Muscle layer of duodenum (tissue), 2 donors: ENCODE measurements around the gene EXOC6B.

ENCODE experiments used
- H3K27ac ChIP-seq: one replicate; pipeline ENCODE4 v1.7.0; 2013; ENCODE audit warnings: mild to moderate bottlenecking, low read length
- H3K27me3 ChIP-seq: one replicate; pipeline ENCODE4 v1.7.0; 2013; ENCODE audit warnings: low read depth, mild to moderate bottlenecking, control low read depth, low read length
- H3K36me3 ChIP-seq, 2 donors: one replicate each; pipeline ENCODE4 v1.7.0; 2013; ENCODE audit warnings: low read length in 2 of 2, control low read depth in 1 of 2, mild to moderate bottlenecking in 1 of 2; ENCODE audit not compliant: insufficient read depth in 2 of 2, control insufficient read depth in 1 of 2
- H3K4me1 ChIP-seq, 2 donors: one replicate each; pipeline ENCODE4 v1.7.0; 2013; ENCODE audit warnings: low read length in 2 of 2, mild to moderate bottlenecking in 2 of 2, control low read depth in 1 of 2, moderate library complexity in 1 of 2; ENCODE audit not compliant: insufficient read depth in 2 of 2, control insufficient read depth in 1 of 2
- H3K4me3 ChIP-seq, 2 donors: one replicate each; pipeline ENCODE4 v1.7.0; 2013; ENCODE audit warnings: low read length in 2 of 2, low read depth in 1 of 2, mild to moderate bottlenecking in 1 of 2
- H3K9me3 ChIP-seq, 2 donors: one replicate each; pipeline ENCODE4 v1.7.0; 2013; ENCODE audit warnings: low read length in 2 of 2, control low read depth in 1 of 2, mild to moderate bottlenecking in 1 of 2; ENCODE audit not compliant: control insufficient read depth in 1 of 2
- donor health status: healthy.

The EXOC6B gene

DNA sequence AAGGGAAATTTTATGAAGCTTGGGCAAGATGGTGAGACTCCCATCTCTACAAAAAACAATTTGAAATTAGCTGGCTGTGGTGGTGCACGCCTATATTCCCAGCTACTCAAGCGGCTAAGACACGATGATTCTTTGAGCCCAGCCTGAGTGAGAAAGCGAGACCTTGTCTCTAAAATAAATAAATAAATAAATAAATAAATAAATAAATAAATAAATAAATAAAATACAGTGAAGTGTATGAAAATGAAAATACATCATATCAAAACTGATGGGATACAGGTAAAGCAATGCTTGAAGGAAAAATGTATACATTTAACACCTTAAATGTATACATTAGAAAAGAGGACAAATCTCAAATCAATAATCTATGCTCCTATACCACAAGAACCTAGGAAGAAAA is 15.7 kb downstream of the EXOC6B start:
- H3K27me3 ChIP-seq: no peaks in the 10 kb centered on the region
- H3K4me3 ChIP-seq: no peak overlapping the region
- no peaks in the 10 kb centered on the region for H3K4me1 ChIP-seq
- no peak overlapping the region for H3K27ac ChIP-seq
- no peaks in the 10 kb centered on the region for H3K36me3 ChIP-seq
- H3K9me3 ChIP-seq: peaks cover 0 to 5% of the 10 kb centered on the region in 2 donors

DNA sequence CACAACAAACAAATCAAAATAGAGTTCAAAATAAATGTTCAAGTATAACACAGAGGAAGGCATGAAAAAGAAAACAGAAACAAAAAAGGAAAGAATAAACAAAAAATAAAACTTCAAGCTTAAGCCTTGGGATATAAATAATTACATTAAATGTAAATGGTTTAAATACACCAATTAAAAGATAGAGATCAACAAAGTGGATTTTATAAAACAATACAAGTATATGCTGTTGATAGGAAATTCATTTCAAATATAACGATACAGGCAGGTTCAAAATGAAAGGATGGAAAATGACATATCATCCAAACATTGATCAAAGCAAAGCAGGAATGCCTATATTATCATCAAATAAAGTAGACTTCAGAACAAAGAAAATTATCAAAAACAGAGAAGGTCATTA is 16.7 kb downstream of the EXOC6B start:
- H3K27me3 ChIP-seq: no peaks in the 10 kb centered on the region
- H3K4me3 ChIP-seq: no peak overlapping the region
- H3K9me3 ChIP-seq: peaks cover 0 to 5% of the 10 kb centered on the region in 2 donors
- no peaks in the 10 kb centered on the region for H3K36me3 ChIP-seq
- H3K4me1 ChIP-seq: no peaks in the 10 kb centered on the region
- no peak overlapping the region for H3K27ac ChIP-seq

DNA sequence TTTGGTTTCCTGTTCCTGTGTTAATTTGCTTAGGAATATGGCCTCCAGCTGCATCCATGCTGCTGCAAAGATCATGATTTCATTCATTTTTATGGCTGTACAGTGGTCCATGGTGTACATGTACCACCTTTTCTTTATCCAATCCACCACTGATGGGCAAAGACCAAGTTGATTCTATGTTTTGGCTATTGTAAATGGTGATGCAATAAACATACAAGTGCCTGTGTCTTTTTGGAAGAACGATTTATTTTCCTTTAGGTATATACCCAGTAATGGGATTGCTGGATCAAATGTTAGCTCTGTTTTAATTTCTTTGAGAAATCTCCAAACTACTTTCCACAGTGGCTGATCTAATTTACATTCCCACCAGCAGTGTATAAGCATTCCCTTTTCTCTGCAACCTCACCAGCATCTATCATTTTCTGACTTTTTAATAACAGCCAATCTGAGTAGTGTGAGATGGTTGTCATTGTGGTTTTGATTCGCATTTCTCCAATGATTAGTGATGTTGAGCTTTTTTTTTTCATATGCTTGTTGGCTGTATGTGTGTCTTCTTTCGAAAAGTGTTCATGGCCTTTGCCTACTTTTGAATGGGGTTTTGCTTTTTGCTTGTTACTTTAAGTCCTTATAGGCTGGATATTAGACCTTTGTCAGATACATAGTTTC is 19.4 kb downstream of the EXOC6B start:
- no peak overlapping the region for H3K4me3 ChIP-seq
- H3K27me3 ChIP-seq: no peaks in the 10 kb centered on the region
- H3K27ac ChIP-seq: no peak overlapping the region
- no peaks in the 10 kb centered on the region for H3K36me3 ChIP-seq
- H3K9me3 ChIP-seq: peaks cover 0 to 5% of the 10 kb centered on the region in 2 donors
- peaks cover 0 to 7% of the 10 kb centered on the region in 2 donors for H3K4me1 ChIP-seq

DNA sequence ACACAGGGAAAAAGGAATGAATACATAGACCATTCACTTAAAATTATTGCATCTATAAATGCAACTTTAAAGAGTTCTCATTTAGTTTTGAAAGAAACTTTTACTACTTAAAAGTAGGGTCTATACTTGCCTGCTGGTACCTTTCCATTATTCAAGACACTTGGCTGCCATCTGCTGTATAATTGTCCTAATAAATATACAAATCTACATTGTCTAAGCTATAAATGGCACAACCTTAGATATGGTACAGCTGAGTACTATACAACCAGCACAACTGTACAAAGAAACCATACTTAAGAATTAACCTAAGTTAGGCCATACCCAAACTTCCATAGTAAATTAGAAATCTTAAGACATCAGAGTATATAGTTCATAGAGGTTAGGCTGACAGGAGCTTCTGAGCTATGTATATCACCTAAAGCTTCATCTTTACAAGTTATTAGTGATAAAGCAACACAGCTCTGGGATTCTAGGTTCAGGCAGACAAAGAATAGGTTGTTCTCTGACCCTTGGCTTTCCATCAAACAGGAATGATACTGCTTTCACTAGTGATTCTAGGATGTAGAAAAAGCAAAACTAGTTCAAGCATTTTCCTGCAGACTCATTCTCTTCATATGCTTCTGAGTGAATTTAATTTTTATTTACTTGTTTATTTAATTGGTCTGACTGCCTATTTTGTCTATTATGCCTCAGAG is 22.1 kb downstream of the EXOC6B start:
- Histone ChIP-seq H3K9me3 (no peaks in the 10 kb centered on the region), H3K27me3 (no peaks in the 10 kb centered on the region), H3K4me1 (peaks cover 0 to 7% of the 10 kb centered on the region in 2 donors), H3K36me3 (no peaks in the 10 kb centered on the region), H3K27ac (no peak overlapping the region), H3K4me3 (no peak overlapping the region)

DNA sequence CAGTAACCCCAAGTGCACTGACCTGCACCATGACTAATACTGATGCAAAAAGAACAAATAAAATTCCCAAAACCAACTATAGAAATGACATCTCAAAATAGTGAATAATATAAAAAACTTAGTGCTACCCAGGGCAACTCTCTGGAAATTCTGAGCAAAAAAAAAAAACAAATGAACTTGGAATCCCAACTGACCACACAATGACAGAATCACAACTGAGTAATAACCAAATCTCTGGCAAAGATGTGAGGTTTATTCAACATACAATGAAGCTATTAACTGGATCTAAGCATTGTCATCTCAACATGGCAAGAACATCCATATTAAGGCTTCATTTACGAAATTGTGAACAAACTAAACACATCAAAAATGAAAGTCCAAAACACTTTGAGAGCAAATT is 22.7 kb downstream of the EXOC6B start:
- no peaks in the 10 kb centered on the region for H3K36me3 ChIP-seq
- peaks cover 0 to 7% of the 10 kb centered on the region in 2 donors for H3K4me1 ChIP-seq
- H3K4me3 ChIP-seq: no peak overlapping the region
- no peak overlapping the region for H3K27ac ChIP-seq
- H3K27me3 ChIP-seq: no peaks in the 10 kb centered on the region
- no peaks in the 10 kb centered on the region for H3K9me3 ChIP-seq

DNA sequence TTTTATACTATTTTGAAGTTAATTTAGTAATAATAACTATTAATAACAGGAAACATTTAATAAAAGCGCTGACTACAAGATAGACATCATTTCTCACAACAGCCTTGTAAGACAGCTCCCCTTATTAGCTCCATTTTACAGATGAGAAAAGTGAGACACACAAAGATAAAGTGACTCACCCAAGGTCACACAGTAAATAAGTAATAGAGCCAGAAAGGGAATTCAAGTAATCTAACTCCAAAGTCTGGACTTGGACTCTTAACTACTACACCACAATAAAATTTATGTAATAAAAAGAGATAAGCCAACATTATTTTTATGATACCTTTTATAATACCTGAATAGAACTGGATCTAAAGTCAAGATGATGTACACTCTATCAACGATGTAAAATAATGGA is 25.3 kb downstream of the EXOC6B start:
- Histone ChIP-seq H3K27me3 (no peaks in the 10 kb centered on the region), H3K27ac (no peak overlapping the region), H3K4me1 (peaks cover 0 to 7% of the 10 kb centered on the region in 2 donors), H3K9me3 (no peaks in the 10 kb centered on the region), H3K36me3 (no peaks in the 10 kb centered on the region), H3K4me3 (no peak overlapping the region)

DNA sequence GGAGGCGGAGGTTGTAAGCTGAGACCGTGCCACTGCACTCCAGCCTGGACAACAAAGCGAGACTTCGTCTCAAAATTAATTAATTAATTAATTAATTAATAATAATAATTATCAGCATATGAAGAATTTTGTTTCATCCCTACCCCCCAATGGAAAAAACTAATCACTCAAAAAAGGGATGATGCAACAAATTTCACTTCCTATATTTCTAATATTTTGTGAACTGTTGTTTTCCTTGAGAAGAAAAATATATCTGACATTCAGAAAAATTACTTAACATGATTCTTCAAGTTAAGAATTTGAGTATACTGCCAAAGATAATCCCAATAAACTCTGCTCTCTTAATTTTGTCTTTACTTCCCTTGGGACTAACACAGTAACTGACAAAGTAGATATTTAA is 28.1 kb downstream of the EXOC6B start:
- Histone ChIP-seq H3K27ac (no peak overlapping the region), H3K36me3 (no peaks in the 10 kb centered on the region), H3K4me3 (no peak overlapping the region), H3K4me1 (peaks cover 0 to 4% of the 10 kb centered on the region in 2 donors), H3K27me3 (no peaks in the 10 kb centered on the region), H3K9me3 (no peaks in the 10 kb centered on the region)

DNA sequence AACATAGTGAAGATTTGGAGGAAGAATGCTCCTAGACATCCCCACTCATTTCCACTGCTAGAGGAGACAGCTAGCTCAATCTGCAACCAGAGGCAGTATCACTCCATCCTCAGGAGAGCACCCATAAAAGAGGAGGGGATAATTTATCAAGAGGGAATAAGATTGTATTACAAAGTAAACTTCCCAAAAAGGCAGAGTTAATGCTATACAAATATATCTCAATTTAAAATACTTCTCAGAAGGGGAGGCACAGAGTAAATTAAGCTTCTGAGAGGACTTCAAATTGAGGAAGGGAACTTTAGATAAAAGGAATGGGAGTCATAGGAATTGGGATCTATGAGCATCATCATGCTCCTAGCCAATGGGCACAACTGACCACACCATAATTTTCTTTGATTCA is 29.1 kb downstream of the EXOC6B start:
- H3K9me3 ChIP-seq: no peaks in the 10 kb centered on the region
- no peak overlapping the region for H3K27ac ChIP-seq
- H3K4me3 ChIP-seq: no peak overlapping the region
- peaks cover 0 to 4% of the 10 kb centered on the region in 2 donors for H3K4me1 ChIP-seq
- H3K36me3 ChIP-seq: no peaks in the 10 kb centered on the region
- H3K27me3 ChIP-seq: no peaks in the 10 kb centered on the region

DNA sequence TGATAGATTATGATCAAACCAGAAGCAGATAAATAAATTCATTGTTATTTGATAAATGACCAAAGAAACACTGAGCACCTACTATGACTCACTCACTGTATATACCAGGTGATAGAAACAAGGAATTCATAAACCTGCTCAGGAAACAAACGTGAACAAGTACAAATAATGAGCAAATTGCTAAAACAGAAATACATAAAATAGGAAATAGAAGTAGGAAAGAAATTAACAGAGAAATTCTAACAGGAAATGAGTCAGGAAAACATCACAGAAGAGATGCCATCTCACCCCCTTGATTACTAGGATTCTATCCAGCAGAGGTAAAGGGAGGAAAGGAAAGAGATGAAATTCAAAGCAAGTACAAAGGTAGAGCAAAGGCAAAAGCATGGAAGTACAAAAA is 31.3 kb downstream of the EXOC6B start:
- no peak overlapping the region for H3K27ac ChIP-seq
- H3K36me3 ChIP-seq: no peaks in the 10 kb centered on the region
- H3K4me1 ChIP-seq: peaks cover 0 to 4% of the 10 kb centered on the region in 2 donors
- no peaks in the 10 kb centered on the region for H3K27me3 ChIP-seq
- no peaks in the 10 kb centered on the region for H3K9me3 ChIP-seq
- no peak overlapping the region for H3K4me3 ChIP-seq

DNA sequence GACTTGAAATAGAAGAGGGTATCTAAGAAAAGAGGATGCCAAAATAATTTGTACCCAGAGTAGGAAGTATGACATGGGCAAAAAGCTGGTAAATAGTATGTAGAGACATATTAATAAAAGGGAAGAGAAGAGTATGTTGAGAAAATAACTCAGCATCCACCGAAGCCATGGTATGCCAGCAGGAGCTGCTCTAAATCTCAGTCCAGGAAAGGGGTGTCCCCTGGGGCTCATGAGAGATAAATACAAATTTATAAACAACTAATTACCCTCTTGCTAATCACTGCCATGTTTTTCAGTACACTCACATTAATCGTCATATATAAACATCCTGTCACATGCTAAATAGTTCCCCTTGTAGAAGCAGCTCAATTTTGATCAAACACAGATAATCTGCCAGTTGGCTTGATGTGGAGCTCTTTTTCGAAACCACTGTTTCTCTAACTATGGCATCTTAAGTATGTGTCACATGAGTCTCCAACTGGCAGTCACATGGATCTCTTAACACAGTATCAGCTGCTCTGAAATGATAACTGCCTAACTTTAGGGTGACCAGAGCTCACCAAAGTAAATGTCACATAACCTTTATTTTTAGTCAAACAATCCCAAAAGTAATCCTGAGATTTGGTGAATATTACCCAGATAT is 31.9 kb downstream of the EXOC6B start:
- Histone ChIP-seq H3K27me3 (no peaks in the 10 kb centered on the region), H3K4me1 (peaks cover 0 to 4% of the 10 kb centered on the region in 2 donors), H3K36me3 (no peaks in the 10 kb centered on the region), H3K4me3 (no peak overlapping the region), H3K9me3 (no peaks in the 10 kb centered on the region), H3K27ac (no peak overlapping the region)

DNA sequence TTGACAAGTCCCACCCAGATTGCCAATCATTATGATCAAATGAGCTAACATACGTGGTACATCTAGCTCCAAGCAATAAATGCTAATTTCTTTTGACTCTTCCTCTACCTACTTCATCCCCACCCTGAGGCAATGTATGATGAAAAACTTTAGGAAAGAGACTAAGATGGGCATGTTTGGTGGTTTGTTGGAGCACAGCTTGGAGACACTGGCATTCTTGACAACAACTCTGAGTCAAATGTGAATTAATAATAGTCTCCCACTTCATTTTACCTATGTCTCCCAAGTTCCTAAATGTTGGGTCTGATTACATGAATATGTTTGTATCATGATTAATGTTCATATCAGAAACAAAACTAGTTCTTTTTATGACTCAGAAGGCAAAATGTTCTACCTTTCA is 36.6 kb downstream of the EXOC6B start:
- no peak overlapping the region for H3K27ac ChIP-seq

More for the DNA sequence above, 36.6 kb downstream of the EXOC6B start:
- Histone ChIP-seq H3K9me3 (no peaks in the 10 kb centered on the region), H3K36me3 (no peaks in the 10 kb centered on the region), H3K4me1 (no peaks in the 10 kb centered on the region), H3K4me3 (no peak overlapping the region), H3K27me3 (no peaks in the 10 kb centered on the region)
